ENCODE results near the gene GPT2. TPM values are rescaled to one million over a fixed set of nuclear protein-coding genes. Genes with fewer than 3 reads are reported as not detected.

GPT2 gene
- total RNA-seq, 3 donors from 2014 or later: 9.2 to 20.8 (median 10.5) TPM

DNA sequence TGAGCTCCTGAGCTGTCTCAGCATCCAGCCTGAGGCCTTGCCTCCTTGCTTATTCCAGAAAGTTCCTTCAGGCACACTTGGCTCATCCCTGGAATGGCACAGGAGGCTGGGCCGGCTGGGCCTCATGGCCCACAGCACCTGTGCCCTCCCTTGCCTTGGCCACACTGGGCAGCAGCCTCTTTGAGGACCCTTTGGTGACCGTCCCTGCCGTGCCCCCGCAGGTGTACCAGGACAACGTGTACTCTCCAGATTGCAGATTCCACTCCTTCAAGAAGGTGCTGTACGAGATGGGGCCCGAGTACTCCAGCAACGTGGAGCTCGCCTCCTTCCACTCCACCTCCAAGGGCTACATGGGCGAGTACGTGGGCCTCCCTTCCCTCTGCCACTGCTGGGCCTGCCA, 34.2 kb downstream of the GPT2 start:
- H3K9me3 ChIP-seq: no peaks in the 10 kb centered on the region
- no peak overlapping the region for H3K4me3 ChIP-seq
- intact Hi-C loops (cut with DNase I, micrococcal nuclease): no loop called here
- ATAC-seq (no peak), DNase-seq (no peak)
- no peaks in the 10 kb centered on the region for H3K36me3 ChIP-seq (ENCODE audit: low read depth)
- TF ChIP-seq, protein P1, sequence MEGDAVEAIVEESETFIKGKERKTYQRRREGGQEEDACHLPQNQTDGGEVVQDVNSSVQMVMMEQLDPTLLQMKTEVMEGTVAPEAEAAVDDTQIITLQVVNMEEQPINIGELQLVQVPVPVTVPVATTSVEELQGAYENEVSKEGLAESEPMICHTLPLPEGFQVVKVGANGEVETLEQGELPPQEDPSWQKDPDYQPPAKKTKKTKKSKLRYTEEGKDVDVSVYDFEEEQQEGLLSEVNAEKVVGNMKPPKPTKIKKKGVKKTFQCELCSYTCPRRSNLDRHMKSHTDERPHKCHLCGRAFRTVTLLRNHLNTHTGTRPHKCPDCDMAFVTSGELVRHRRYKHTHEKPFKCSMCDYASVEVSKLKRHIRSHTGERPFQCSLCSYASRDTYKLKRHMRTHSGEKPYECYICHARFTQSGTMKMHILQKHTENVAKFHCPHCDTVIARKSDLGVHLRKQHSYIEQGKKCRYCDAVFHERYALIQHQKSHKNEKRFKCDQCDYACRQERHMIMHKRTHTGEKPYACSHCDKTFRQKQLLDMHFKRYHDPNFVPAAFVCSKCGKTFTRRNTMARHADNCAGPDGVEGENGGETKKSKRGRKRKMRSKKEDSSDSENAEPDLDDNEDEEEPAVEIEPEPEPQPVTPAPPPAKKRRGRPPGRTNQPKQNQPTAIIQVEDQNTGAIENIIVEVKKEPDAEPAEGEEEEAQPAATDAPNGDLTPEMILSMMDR (IDR thresholded peaks at IDR 0.05): no peak
- peaks cover 11% of the 10 kb centered on the region for H3K4me1 ChIP-seq (ENCODE audit: low read depth)

DNA sequence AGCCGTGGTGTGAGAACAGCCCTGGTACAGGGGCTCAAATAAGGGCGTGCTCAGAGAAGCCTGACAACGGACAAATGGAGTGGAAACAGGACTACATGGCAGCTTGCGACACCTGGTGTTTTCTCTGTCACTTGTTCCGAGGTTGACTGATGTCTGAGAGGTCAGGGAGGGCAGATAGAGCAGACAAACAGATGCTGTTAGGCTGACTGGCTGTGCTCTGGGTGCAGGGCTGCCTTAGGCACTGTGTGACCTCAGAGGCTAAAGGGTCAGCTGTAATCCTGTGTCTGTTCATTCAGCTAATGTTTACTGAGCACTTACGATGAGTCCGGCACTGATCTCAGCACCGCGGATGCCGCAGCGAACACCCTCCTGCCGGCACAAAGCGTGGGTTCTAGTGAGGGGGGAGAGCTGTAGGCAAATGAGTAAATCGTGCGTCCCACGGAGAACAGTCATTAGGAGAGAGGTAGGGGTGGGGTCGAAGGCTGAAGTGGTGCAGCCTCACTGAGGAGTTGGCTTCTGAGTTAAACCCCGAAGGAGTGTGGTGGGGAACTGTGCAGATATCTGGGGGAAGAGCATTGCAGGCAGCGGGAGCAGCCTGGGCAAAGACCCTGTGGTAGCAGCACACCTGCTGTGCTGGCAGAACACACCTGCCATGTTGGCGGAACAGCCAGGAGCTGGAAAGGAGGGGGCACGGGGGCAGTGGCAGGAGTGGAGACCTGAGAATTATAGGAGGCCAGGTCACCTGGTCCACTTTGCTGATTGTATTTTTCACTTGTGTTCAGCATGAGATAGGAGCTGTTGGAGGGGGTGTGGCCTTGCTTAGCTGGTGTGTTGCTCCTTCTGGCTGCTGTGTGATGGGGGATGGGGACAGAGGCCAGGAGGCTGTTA, 35.0 kb downstream of the GPT2 start:
- ATAC-seq: peak; percentile 48
- H3K36me3 ChIP-seq (ENCODE audit: low read depth): no peaks in the 10 kb centered on the region
- H3K4me1 ChIP-seq (ENCODE audit: low read depth): peaks cover 11% of the 10 kb centered on the region
- peak in 1 of 3 donors; percentile 41 for DNase-seq
- no peaks in the 10 kb centered on the region for H3K9me3 ChIP-seq
- intact Hi-C loops (cut with DNase I, micrococcal nuclease): no loop called here
- TF ChIP-seq, protein P1 (IDR thresholded peaks at IDR 0.05): no peak
- H3K4me3 ChIP-seq: no peak overlapping the region

DNA sequence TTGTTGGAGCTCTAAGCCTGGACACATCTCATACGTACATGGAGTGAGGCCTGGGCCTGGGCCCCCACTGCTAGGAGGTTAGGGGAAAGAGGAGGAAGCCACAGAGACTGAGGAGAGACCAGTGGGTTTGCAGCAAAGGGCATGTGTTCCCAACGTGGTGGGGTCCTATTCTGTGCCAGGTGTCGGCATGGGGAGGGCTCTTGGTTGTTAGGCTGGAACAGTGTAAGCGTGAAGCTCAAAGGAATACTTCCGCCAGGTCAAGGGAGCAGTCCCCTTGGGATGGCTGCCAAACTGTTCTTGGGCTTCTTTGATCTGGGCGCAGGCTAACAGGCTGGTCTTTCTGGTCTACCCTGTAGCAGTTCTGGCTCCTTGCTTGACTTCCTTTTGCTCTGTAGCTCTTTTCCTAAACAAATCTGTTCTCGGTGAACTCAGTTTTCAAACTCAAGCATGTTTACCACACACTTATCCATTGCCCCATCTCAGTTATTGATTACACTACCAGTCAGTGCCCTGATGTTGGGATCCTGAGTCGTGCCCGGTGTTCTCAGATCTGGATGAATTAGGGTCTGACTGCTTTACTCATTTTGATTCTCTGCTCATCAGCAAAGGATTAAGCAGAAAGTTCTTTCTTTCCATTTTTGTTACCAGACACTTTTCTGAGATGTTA, 36.4 kb downstream of the GPT2 start:
- Histone ChIP-seq H3K4me1 (ENCODE audit: low read depth) (peaks cover 11% of the 10 kb centered on the region), H3K4me3 (no peak overlapping the region), H3K9me3 (no peaks in the 10 kb centered on the region), H3K36me3 (ENCODE audit: low read depth) (no peaks in the 10 kb centered on the region)
- ATAC-seq (peak; percentile 76), DNase-seq (peak in 2 of 3 donors; percentile 64 to 78)
- intact Hi-C loops (cut with DNase I, micrococcal nuclease): no loop called here
- TF ChIP-seq, protein P1 (IDR thresholded peaks at IDR 0.05): no peak

DNA sequence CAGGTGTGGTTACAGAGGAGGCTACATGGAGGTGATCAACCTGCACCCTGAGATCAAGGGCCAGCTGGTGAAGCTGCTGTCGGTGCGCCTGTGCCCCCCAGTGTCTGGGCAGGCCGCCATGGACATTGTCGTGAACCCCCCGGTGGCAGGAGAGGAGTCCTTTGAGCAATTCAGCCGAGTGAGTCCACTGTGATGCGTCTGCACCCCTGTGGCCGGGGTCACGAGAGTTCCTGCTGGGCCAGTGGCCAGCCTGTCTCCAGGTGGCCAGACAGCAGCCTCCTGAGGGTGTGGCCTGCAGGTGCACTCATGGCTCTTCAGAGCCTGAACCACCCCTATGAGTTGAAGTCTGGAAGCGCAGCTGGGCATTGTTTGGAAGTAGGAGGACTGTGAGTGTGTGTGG, 38.1 kb downstream of the GPT2 start:
- peak; percentile 64 for ATAC-seq
- intact Hi-C loops (cut with DNase I, micrococcal nuclease): no loop called here
- H3K4me3 ChIP-seq: no peak overlapping the region
- H3K9me3 ChIP-seq: no peaks in the 10 kb centered on the region
- no peaks in the 10 kb centered on the region for H3K36me3 ChIP-seq (ENCODE audit: low read depth)
- TF ChIP-seq, protein P1 (IDR thresholded peaks at IDR 0.05): no peak
- H3K4me1 ChIP-seq (ENCODE audit: low read depth): peaks cover 11% of the 10 kb centered on the region
- peak in 1 of 3 donors; percentile 23 for DNase-seq

DNA sequence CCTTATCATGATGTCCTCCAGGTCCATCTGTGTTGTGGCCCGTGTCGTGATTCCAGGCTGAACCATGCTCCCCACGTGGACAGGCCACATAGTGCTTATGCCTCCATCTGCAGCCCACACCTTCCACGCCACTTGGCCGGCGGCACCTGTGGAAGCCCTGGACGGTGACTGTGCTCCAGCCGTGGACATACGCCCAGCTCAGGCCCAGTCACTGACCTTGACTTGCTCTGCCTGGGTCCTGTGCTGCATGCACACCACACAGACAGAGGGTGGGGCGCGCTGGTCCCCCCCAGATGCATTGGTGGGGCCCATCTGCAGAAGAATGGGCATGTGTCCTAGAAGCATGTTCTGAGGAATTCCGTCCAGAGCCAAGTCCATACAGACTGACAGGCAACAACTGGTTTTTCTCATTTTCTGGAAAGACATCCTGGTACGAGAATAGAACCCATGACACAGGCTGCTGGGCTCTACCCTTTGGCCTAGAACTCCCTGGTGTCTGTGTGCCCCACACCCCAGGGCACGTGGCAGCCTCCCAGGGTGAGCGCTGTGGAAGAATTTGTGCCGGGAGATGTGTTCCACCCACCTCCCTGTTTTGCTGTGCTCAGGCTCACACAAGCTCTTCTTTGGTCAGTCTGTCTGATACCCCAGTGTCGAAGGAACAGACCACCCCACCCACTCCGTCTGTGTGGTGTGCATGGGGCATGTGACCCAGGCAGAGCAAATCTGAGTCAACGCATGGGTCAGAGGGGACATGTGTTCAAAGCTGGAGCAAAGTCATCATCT, 39.5 kb downstream of the GPT2 start:
- H3K9me3 ChIP-seq: no peaks in the 10 kb centered on the region
- no peaks in the 10 kb centered on the region for H3K36me3 ChIP-seq (ENCODE audit: low read depth)
- peaks cover 11% of the 10 kb centered on the region for H3K4me1 ChIP-seq (ENCODE audit: low read depth)
- H3K4me3 ChIP-seq: no peak overlapping the region
- no peak for ATAC-seq
- TF ChIP-seq, protein P1 (IDR thresholded peaks at IDR 0.05): no peak
- intact Hi-C loops (cut with DNase I, micrococcal nuclease): no loop called here
- no peak for DNase-seq
